ENCODE data around the gene RUNX3. TPM values are rescaled to one million over a fixed set of nuclear protein-coding genes. Genes with fewer than 3 reads are reported as not detected.

RUNX3 gene
- total and polyA plus RNA-seq, 8 donors = 0.29 to 6.1 (median 2.6) TPM; not detected in 1

DNA sequence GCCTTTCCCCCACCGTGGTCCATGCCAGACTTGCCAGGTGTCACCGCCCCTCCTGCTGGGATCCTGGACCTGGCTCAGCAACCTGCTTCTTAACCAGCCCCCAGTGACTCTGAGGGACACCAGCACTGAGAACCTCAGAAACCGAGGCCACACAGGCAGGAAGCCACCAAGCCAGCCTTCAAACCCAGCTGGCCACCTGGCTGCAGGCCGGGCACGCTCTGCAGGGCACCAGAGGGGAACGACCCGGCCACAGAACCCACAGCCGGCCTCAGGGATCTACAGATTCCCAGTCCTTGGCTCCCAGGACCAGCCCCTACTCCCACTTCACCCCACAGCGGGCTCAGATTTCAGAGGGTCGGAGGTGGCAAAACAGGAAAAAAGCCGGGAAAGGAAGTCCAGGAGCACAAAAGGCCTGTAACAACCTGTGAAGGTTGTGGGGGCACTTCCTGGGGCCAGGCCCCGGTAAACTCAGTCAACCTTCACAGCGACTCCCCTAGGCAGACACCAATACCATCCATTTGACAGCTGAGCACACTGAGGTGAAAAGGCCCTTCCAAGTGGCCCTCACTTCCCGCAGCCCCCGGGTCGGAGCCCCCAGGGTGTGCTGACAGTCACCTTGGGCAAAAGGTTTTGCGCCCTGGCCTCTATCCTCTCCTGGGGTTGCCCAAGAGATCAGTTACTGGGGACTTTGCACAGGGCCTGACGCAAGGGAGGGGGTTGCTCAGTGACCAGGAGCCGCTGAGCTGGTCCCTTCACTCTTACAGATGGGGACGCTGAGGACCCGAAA is 14.1 kb downstream of the RUNX3 start:
- intact Hi-C loops (cut with DNase I; ENCODE audit: low total_unique reads) = no loop called here
- peaks cover 0 to 23% (median 7%) of the 10 kb centered on the region in 4 donors for H3K36me3 ChIP-seq
- no peak overlapping the region for H3K27ac ChIP-seq
- WGBS, 5 donors = 76 to 87% (median 80%) methylated on average over 12 to 21 of the region's 21 CpGs
- H3K4me1 ChIP-seq = peaks cover 0 to 11% (median 5%) of the 10 kb centered on the region in 4 donors
- no peak overlapping the region for H3K4me3 ChIP-seq
- no peaks in the 10 kb centered on the region for H3K9me3 ChIP-seq
- peaks cover 0 to 39% (median 0%) of the 10 kb centered on the region in 3 donors for H3K27me3 ChIP-seq
- TF ChIP-seq, protein P1, sequence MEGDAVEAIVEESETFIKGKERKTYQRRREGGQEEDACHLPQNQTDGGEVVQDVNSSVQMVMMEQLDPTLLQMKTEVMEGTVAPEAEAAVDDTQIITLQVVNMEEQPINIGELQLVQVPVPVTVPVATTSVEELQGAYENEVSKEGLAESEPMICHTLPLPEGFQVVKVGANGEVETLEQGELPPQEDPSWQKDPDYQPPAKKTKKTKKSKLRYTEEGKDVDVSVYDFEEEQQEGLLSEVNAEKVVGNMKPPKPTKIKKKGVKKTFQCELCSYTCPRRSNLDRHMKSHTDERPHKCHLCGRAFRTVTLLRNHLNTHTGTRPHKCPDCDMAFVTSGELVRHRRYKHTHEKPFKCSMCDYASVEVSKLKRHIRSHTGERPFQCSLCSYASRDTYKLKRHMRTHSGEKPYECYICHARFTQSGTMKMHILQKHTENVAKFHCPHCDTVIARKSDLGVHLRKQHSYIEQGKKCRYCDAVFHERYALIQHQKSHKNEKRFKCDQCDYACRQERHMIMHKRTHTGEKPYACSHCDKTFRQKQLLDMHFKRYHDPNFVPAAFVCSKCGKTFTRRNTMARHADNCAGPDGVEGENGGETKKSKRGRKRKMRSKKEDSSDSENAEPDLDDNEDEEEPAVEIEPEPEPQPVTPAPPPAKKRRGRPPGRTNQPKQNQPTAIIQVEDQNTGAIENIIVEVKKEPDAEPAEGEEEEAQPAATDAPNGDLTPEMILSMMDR (IDR thresholded peaks at IDR 0.05) = no peak
- TF ChIP-seq EP300 (IDR thresholded peaks at IDR 0.05) (no peak), POLR2AphosphoS5 (IDR thresholded peaks at IDR 0.05) (no peak), POLR2A (IDR thresholded peaks at IDR 0.05) (no peak)
- no peak for DNase-seq

GRCh38 chr1:24914226-24915069 is 15.6 kb downstream of the RUNX3 start:
- H3K36me3 ChIP-seq = peaks cover 0 to 23% (median 7%) of the 10 kb centered on the region in 4 donors
- 34 to 69% (median 42%) methylated on average over 18 to 33 of the region's 33 CpGs for WGBS, 5 donors
- H3K27ac ChIP-seq = no peak overlapping the region
- H3K27me3 ChIP-seq = peaks cover 0 to 36% (median 0%) of the 10 kb centered on the region in 3 donors
- H3K9me3 ChIP-seq = no peaks in the 10 kb centered on the region
- H3K4me1 ChIP-seq = peaks cover 0 to 16% (median 4%) of the 10 kb centered on the region in 4 donors
- H3K4me3 ChIP-seq = no peak overlapping the region
- intact Hi-C loops (cut with DNase I; ENCODE audit: low total_unique reads) = no loop called here
- TF ChIP-seq, protein P1 (IDR thresholded peaks at IDR 0.05) = no peak
- TF ChIP-seq EP300 (IDR thresholded peaks at IDR 0.05) (no peak), POLR2AphosphoS5 (IDR thresholded peaks at IDR 0.05) (no peak)
- peak in 1 of 2 donors; percentile 74 for DNase-seq

DNA sequence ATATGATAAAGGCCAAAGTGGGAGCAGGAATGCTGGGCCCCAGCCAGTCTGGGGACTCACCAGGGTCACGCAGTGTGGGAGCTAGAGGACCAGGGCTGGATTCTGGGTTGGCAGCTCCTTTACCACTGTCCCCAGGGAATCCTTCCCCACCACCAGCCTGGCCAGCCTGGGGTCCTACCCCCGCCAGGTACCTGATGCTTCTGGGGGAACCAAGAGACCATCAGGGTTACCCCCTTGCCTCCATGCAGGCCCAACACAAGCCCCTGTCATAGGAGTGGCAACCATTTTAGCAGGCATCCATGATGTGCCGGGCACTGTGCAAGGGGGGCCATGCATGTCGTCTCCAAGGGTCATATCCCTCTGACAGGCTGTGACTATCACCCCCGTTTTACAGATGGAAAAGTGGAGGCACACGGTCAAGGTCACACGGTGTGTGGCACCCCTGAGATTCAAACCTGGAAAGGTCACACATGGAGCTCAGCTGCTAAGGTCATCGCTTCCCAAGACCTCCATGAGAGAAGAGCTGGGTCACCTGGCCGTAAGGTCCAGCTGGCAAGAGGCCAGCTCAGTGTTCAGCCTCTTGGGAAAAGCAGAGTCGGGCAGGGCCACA is 16.4 kb downstream of the RUNX3 start:
- Histone ChIP-seq H3K9me3 (no peaks in the 10 kb centered on the region), H3K4me1 (peaks cover 0 to 20% (median 4%) of the 10 kb centered on the region in 4 donors), H3K27me3 (peaks cover 0 to 31% (median 0%) of the 10 kb centered on the region in 3 donors), H3K36me3 (peaks cover 0 to 19% (median 5%) of the 10 kb centered on the region in 4 donors), H3K27ac (peak overlapping the region in 1 of 5 donors; percentile 46), H3K4me3 (no peak overlapping the region)
- DNase-seq = no peak
- intact Hi-C loops (cut with DNase I; ENCODE audit: low total_unique reads) = no loop called here
- WGBS, 5 donors = 83 to 91% (median 85%) methylated on average over 9 to 10 of the region's 10 CpGs
- TF ChIP-seq POLR2A (IDR thresholded peaks at IDR 0.05) (no peak), POLR2AphosphoS5 (IDR thresholded peaks at IDR 0.05) (no peak), EP300 (IDR thresholded peaks at IDR 0.05) (no peak)
- TF ChIP-seq, protein P1 (IDR thresholded peaks at IDR 0.05) = no peak

- Histone ChIP-seq H3K27me3 (peaks cover 0 to 31% (median 0%) of the 10 kb centered on the region in 3 donors), H3K4me3 (no peak overlapping the region), H3K4me1 (peaks cover 0 to 20% (median 4%) of the 10 kb centered on the region in 4 donors), H3K36me3 (peaks cover 0 to 19% (median 5%) of the 10 kb centered on the region in 4 donors), H3K9me3 (no peaks in the 10 kb centered on the region), H3K27ac (peak overlapping the region in 2 of 5 donors; percentile 38 to 46)
- DNase-seq = no peak
- intact Hi-C loops (cut with DNase I; ENCODE audit: low total_unique reads) = no loop called here
- no peak for TF ChIP-seq POLR2A (IDR thresholded peaks at IDR 0.05)
- TF ChIP-seq EP300 (IDR thresholded peaks at IDR 0.05) = no peak
- no peak for TF ChIP-seq POLR2AphosphoS5 (IDR thresholded peaks at IDR 0.05)
- TF ChIP-seq, protein P1 (IDR thresholded peaks at IDR 0.05) = no peak
- 61 to 94% (median 84%) methylated on average over 2 of the region's 2 CpGs for WGBS, 5 donors
Observed at GRCh38 chr1:24913274-24913604, 16.8 kb downstream of the RUNX3 start.
